Measurements from ENCODE around the gene MYEOV. TPM values are rescaled to one million over a fixed set of nuclear protein-coding genes. Genes with fewer than 3 reads are reported as not detected.

MYEOV gene
- polyA plus RNA-seq, 1 donor from 2014 or later: 1.4 TPM

DNA sequence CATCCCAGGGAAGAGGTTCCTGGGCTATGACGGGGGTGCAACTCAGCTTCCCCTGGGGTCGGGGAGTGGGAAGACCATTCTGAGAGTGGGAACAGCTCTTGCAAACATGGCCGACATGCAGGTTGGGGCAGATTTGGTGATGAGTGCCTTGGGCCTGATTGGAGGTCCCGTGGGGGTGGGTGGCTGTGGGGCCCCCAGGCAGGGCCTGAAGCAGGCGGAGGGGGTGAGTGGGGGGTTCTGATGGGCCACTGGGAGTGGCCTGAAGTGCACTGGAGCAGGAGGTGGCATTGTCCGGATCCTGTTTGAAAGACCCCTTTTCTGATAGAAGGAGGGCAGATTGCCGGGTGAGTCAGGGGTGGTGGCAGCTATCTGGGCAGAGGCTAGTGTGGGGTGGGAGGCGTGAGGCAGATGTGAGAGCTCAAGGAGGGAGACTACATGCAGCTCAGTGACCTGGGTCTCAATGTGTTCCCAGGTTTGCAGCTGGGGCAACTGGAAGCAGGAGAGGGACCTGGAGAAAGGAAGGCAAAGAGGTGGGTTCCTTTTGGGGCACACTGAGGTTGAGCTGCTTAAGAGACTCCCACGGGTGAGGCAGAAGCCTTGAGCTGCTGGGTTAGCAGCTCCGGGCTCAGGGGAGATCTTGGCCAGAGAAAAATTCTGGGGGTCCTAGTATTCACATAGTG is 15.1 kb downstream of the MYEOV start:
- H3K9me3 Mint-ChIP-seq: no peaks in the 10 kb centered on the region
- peak overlapping the region in 1 of 4 donors; percentile 19 for H3K4me3 Mint-ChIP-seq
- peaks cover 1% of the 10 kb centered on the region for H3K36me3 Mint-ChIP-seq
- peaks cover 14 to 22% (median 15%) of the 10 kb centered on the region in 3 donors for H3K4me1 Mint-ChIP-seq
- no peaks in the 10 kb centered on the region for H3K27me3 Mint-ChIP-seq
- peak overlapping the region in 1 of 3 donors; percentile 26 for H3K27ac Mint-ChIP-seq

DNA sequence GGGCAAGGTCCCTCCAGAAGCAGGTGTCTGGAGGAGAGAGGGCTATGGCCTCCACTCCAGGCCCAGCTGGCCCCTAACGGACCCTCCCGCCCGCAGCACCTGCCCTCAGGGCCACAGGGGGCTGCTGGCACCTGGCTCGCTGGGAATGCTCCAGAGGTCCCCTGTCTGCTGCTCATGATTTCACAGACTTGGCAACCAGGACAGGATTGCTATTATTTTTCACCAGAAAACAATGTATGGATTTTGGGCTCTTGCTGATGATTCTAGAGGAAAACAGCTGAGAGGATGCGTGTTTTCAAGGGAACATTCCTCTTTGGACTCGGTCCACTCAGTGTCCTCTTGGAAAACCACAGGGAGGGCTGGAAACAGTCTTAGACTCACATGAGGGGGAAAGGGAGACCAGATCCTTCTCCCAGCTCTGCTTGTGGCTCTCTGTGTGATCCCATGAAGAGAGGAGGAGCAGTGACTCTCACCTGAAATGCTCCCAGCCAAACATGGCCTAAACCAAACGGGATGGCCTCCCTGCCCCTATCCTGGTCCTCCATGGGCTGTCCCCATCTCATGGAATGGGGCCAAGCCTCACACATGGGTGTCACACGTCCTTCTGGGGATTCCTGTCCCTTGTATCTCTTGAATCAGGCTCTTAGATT is 15.8 kb downstream of the MYEOV start:
- Mint-ChIP-seq H3K27ac (no peak overlapping the region), H3K36me3 (peaks cover 1% of the 10 kb centered on the region)

DNA sequence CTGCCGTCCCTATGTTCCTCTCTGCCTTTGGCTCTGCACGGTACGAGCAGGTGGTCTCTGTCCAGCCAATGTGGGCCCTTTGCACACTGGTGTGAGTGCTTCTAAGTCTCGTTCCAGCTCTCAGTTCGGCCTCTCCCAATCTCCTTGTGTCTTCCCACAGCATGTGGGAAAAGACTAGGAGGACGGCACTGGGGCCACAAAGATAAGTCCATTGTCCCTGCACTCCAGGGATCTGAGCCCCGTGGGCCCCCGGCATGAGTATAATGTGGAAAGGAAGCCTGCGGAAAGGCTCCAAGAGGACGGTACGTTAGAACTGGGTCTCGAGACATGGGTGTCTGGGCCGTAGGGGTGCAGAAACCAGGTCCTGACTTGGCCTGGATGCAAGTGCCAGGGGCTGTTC is 16.4 kb downstream of the MYEOV start:
- Mint-ChIP-seq H3K9me3 (no peaks in the 10 kb centered on the region), H3K4me1 (peaks cover 14 to 22% (median 15%) of the 10 kb centered on the region in 3 donors), H3K27ac (no peak overlapping the region), H3K4me3 (no peak overlapping the region), H3K27me3 (no peaks in the 10 kb centered on the region), H3K36me3 (peaks cover 1% of the 10 kb centered on the region)

More for the DNA sequence above, 15.8 kb downstream of the MYEOV start:
- no peaks in the 10 kb centered on the region for H3K9me3 Mint-ChIP-seq
- H3K4me3 Mint-ChIP-seq: peak overlapping the region in 1 of 4 donors; percentile 19
- H3K27me3 Mint-ChIP-seq: no peaks in the 10 kb centered on the region
- H3K4me1 Mint-ChIP-seq: peaks cover 14 to 22% (median 15%) of the 10 kb centered on the region in 3 donors

DNA sequence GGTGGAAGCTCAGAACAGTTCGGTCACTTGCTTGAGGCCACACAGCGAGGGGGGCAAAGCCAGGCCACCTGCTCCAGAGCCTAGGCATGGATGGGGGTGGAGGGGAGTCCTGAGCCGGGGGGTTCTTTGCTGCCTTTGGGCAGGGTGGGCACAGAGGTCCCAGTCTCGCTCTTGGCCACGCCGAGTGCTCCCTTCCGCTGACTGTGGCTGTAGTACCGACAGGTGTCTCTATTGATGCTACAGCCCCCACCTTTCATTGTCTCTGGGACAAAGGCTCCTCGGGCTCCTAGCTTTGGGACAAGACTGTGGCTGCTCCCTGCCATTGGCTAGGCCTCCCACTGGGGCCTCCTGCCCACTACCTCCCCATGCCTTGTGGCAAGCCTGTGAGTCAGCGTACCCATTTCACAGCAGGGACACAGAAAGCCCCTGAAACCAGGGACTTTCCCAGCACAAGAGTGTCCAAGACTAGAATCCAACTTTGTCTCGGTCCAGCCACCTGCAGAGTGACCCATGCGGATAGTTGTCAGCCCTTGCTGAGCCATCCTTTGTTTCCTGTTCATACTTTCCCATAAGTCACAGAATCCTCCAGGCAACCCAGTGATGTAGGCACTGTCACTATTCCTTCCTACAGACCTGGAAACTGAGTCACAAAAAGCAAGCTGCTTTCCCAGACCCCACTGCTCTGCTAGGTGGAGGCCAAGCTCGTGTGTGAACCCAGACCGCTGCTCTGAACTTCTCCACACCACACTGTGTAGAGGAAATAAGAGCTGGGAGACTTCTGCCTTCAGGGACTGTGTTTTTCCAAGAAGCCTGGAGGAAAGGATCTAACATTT is 17.2 kb downstream of the MYEOV start:
- peak overlapping the region in 2 of 4 donors; percentile 76 to 86 for H3K4me3 Mint-ChIP-seq
- no peaks in the 10 kb centered on the region for H3K27me3 Mint-ChIP-seq
- peak overlapping the region in 2 of 3 donors; percentile 42 to 58 for H3K27ac Mint-ChIP-seq
- peaks cover 14 to 22% (median 15%) of the 10 kb centered on the region in 3 donors for H3K4me1 Mint-ChIP-seq
- H3K9me3 Mint-ChIP-seq: no peaks in the 10 kb centered on the region
- H3K36me3 Mint-ChIP-seq: peaks cover 1% of the 10 kb centered on the region

DNA sequence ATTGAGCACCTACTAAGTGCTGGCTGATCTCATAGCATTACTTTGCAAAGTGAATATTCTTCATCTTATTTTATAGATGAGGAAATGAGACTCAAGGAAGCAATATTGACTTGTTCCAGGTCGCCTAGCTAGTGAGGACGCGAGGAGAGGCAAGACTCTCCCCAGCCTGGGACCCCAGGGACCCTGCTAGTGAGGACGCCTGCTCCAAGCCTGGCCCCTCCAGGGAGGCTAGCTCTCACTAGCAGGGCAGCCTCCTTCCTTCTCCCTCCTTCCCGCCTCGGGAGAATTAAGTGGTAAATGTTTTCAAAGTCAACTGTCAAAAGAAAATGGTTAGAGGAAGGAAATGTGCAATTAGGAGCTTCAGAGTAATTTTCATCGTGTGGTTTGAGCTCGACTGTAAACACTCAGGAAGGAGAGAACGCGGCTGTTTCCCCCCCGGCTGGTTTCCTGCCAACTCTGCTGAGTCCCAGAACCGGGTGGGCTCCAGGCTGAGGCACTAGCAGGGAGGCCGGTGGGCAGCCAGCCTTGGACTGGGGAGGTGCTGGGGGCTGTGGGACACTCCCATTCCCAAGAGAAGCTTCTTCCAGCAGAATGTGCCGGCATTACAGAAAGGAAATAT is 17.9 kb downstream of the MYEOV start:
- H3K9me3 Mint-ChIP-seq: no peaks in the 10 kb centered on the region
- H3K4me1 Mint-ChIP-seq: peaks cover 14 to 17% (median 15%) of the 10 kb centered on the region in 3 donors
- H3K36me3 Mint-ChIP-seq: peaks cover 1% of the 10 kb centered on the region
- peak overlapping the region in 2 of 4 donors; percentile 76 to 86 for H3K4me3 Mint-ChIP-seq
- no peaks in the 10 kb centered on the region for H3K27me3 Mint-ChIP-seq
- H3K27ac Mint-ChIP-seq: peak overlapping the region in 1 of 3 donors; percentile 0

DNA sequence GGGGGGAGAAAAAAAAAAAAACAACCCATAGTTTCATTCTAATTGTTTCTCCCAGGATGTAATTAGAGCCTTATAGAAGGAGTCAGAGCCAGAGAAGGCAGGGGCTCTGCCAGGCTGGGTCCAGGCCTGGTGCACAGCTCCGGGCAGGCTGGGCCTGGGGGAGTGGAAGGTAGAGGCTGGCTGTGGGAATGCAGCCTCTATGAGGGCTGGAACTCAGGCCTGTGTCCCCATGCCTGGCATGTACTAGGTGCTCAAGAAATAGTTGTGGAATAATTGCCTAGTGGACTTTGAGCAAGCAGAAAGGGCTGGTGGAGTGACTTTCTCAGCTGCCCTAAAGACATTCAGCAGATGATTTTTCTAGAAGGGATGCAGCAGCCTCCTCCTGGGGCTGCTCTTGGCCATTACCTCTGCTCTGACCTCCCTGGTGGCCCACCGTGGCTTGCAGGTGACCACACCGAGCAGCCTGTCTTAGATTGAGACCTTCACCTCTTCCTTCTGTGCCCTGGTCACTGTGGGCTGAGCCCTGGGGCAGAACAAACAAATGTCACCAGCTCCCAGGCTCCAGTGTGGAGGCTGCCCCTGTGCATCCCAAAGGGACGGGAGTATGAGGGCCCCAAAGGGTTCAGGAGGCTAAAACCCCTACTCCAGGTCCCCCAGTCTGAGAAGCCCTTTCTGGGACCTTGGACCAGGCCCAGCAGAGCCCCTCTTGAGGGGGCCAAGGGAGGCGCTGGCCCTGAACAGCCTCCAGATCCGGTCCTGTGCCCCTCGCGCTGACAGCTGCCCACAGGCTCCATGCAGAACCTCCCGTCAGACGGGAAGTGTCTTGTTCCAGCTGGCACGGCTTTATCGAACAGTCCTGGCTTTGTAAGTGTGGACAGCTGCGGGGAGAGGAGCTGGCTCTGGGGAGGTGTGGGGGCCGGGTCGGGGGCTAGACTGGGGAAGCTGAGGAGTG is 18.8 kb downstream of the MYEOV start:
- Mint-ChIP-seq H3K36me3 (peaks cover 2% of the 10 kb centered on the region), H3K9me3 (no peaks in the 10 kb centered on the region), H3K4me3 (peak overlapping the region in 2 of 4 donors; percentile 34 to 46), H3K27me3 (no peaks in the 10 kb centered on the region), H3K4me1 (peaks cover 13 to 17% (median 15%) of the 10 kb centered on the region in 3 donors), H3K27ac (no peak overlapping the region)

DNA sequence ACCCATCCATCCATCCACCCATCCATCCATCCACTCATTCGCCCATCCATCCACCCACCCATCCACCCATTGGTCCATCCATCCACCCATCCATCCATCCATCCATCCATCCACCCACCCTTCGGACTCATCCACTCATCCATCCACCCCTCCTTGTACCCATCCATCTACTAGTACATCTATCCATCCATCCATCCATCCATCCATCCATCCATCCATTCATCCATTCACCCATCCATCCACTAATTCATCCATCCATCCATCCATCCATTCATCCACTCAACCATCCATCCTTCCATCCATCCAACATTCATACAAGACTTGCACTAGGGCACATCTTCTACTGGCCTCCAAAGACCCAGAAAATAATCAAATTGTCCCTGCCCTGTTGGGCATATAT is 20.0 kb downstream of the MYEOV start:
- Mint-ChIP-seq H3K4me1 (peaks cover 11 to 15% (median 11%) of the 10 kb centered on the region in 3 donors), H3K9me3 (no peaks in the 10 kb centered on the region), H3K27ac (no peak overlapping the region), H3K4me3 (no peak overlapping the region), H3K36me3 (peaks cover 4% of the 10 kb centered on the region), H3K27me3 (no peaks in the 10 kb centered on the region)

DNA sequence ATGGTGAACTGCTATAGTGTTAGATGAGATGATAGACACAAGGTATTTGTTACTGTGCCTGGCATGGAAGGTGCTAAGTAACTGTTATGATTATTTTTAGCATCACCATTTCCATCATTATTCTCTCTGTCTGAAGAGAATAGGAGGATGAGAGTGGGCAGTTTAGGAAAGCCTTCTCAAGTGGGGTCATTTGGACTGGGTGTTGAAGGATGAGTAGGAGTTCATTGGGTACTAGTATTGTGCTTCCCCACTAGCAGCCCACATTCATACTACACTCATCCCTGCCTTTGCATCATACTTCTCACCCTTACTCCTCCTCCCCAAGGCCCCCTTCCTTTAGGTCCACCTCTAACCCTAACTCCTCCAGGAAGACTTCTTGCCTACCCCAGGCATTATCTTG is 20.6 kb downstream of the MYEOV start:
- H3K36me3 Mint-ChIP-seq: peaks cover 4% of the 10 kb centered on the region
- no peak overlapping the region for H3K27ac Mint-ChIP-seq
- H3K9me3 Mint-ChIP-seq: no peaks in the 10 kb centered on the region
- H3K4me3 Mint-ChIP-seq: no peak overlapping the region
- H3K27me3 Mint-ChIP-seq: no peaks in the 10 kb centered on the region
- peaks cover 11 to 15% (median 11%) of the 10 kb centered on the region in 3 donors for H3K4me1 Mint-ChIP-seq

DNA sequence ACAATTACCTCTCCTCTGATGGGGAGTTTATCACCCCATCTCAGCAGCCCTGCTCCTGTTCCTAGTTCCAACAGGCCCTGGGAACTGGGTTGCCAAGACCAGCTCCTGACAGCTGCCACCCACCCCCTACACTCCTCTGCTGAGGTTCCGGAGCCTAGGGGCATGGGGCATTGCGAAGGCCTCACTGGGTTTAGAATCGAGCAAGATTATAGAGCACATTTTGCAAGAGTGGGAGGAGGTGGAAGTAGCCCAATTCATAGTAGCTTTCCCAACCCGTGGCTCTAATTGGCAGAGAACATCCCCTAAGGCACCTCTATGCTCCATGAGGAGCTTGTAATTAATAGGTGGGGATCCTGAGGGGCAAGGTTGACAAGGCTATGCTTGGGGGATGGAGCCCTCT is 23.0 kb downstream of the MYEOV start:
- Mint-ChIP-seq H3K4me1 (peaks cover 4 to 6% (median 6%) of the 10 kb centered on the region in 3 donors), H3K27ac (no peak overlapping the region), H3K4me3 (no peak overlapping the region), H3K9me3 (no peaks in the 10 kb centered on the region), H3K27me3 (no peaks in the 10 kb centered on the region), H3K36me3 (peaks cover 4% of the 10 kb centered on the region)

DNA sequence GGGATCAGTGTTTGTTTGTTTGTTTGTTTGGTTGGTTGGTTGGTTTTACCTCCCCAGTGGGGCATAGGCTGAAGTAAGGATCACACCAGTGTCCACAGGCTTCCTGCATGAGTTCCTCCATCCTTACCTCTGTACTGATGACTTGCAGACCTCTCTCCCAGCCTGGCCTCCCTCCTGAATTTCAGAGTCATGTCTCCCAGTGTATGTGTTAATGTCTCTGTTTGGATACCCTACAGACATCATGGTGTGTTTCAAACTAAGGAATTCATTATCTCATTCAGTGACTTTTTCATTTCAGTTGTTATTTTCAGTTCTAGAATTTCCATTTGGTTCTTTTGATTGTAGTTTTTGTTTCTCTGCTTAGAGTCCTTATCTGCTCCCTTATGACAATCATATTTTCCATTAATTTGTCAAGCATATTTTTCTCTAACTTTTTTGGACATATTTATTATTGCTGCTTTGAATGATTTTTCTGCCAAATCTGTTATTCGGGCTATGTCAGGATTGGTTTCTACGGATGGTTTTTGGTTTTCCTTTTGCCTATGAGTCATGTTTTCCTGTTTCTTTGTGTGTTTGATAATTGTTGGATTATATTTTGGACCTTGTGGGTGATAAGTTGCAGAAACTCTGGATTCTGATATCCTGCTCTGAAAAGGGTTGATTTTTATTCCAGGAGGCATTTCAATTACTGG is 23.6 kb downstream of the MYEOV start:
- H3K27ac Mint-ChIP-seq: no peak overlapping the region

DNA sequence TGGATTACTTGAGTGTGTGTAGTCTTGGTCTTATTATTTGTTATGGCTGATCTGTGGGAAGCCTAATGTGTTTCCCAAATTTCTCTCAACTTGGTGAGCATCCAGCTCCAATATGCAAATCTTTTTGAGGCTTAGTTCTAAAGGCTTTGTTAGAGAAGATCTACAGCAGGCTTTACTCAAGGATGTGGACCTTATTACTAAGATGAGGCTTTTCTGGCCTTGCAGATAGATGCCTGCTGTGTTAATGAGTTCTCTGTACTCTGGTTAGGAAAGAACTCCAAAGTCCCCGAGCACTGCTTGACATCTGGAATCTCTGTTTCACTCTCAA is 24.1 kb downstream of the MYEOV start:
- Mint-ChIP-seq H3K9me3 (no peaks in the 10 kb centered on the region), H3K36me3 (peaks cover 4% of the 10 kb centered on the region), H3K27ac (no peak overlapping the region), H3K4me1 (no peaks in the 10 kb centered on the region), H3K4me3 (no peak overlapping the region), H3K27me3 (no peaks in the 10 kb centered on the region)

More for the DNA sequence above, 23.6 kb downstream of the MYEOV start:
- no peaks in the 10 kb centered on the region for H3K9me3 Mint-ChIP-seq
- H3K4me1 Mint-ChIP-seq: peaks cover 0 to 1% (median under 1%) of the 10 kb centered on the region in 3 donors
- H3K27me3 Mint-ChIP-seq: no peaks in the 10 kb centered on the region
- peaks cover 4% of the 10 kb centered on the region for H3K36me3 Mint-ChIP-seq
- H3K4me3 Mint-ChIP-seq: no peak overlapping the region

DNA sequence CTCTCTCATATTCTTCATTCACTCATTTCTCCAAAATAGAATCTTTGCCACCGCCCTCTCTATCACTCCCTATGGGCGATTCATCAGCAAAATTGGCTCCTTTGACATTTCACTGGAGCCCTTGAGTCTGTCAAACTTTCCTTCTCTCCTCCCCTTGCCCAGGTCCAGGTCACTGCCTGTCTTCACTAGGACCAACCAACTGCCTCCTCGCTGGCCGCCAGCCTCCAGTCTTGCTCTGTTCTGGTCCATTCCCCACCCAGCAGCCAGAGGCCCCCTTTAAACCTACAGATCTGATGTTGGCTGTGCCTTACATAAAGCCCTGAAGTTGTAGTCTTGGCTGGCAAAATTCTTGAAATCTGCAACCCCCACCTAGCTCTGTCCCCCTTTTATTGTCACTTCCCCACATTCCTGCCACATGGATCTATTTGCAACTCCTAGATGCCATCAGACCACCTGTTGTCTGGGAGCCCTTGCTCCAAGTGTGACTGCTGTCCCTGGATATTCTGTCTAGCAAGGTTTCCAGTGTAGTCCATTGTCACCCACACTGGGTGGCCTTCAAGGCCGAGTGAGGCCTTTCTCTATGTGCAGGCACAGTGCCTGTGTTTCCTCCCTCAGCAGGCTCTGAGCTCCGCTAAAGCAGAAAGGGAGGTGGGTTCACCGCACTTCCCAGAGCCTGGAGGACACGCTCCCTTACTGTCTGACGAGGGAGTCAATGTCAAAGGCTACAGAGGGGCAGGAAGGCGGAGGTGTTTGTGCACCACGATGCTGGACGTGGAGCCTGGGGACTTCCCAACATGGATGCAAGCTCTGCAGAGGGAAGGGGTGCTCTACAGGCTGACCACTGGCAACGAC is 25.5 kb downstream of the MYEOV start:
- H3K27ac Mint-ChIP-seq: no peak overlapping the region
- no peaks in the 10 kb centered on the region for H3K9me3 Mint-ChIP-seq
- no peaks in the 10 kb centered on the region for H3K27me3 Mint-ChIP-seq
- H3K4me1 Mint-ChIP-seq: no peaks in the 10 kb centered on the region
- H3K4me3 Mint-ChIP-seq: no peak overlapping the region
- peaks cover 4% of the 10 kb centered on the region for H3K36me3 Mint-ChIP-seq

DNA sequence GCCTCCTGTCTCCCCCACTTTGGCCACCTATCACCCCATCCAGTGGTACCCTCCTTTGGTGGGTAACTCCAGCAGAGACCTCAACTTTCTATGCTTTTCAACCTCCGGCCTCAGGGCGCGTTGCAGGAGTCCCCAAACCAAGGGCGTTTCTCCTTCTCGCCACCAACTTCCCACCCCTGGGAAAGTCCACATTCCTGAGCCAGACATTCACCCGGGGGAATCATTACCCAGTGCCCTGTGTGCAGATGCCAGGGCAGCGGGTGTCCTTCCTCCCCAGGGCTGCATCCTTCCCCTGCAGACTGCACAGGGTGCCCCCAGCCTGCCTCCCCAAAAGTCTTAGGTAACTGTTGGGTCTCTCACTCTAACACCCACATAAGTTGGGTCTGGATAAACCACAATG is 26.4 kb downstream of the MYEOV start:
- Mint-ChIP-seq H3K4me3 (no peak overlapping the region), H3K4me1 (no peaks in the 10 kb centered on the region), H3K27ac (peak overlapping the region in 1 of 3 donors; percentile 81), H3K36me3 (peaks cover 4% of the 10 kb centered on the region), H3K9me3 (no peaks in the 10 kb centered on the region), H3K27me3 (no peaks in the 10 kb centered on the region)

Measured in IgD-negative memory B cell (primary cell).